Ishikawa (cell line): ENCODE measurements around the gene RPRD1A.

ENCODE experiments used
- CREB1 ChIP-seq: IDR thresholded peaks from 2 replicates; pipeline ENCODE4 v1.6.1; 2012; ENCODE audit warnings: low read depth
- EP300 ChIP-seq: IDR thresholded peaks from 2 replicates; pipeline ENCODE4 v1.6.1; 2012; ENCODE audit warnings: borderline replicate concordance
- FOXM1 ChIP-seq: IDR thresholded peaks from 2 replicates; pipeline ENCODE4 v1.6.1; 2012; ENCODE audit warnings: low read depth, borderline replicate concordance
- RAD21 ChIP-seq: IDR thresholded peaks from 2 replicates; pipeline ENCODE4 v1.6.1; 2012; ENCODE audit warnings: low read depth
- TEAD4 ChIP-seq: IDR thresholded peaks from 2 replicates; pipeline ENCODE4 v1.6.1; 2012

DNA sequence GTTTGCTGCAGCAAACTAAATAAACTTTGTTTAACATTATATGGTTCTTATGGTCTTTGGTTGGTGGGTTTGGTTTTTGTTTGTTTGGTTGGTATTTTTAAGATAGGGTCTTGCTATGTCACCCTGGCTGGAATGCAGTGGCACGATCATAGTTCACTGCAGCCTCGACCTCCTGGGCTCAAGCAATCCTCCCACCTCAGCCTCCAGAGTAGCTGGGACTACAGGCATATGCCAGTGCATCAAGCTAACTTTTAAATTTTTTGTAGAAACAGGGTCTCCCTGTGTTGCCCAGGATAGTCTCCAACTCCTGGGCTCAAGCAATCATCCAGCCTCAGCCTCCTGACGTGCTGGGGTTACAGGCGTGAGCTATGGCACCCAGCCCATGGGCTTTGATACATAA is 7.1 kb upstream of the RPRD1A start:
- TF ChIP-seq FOXM1 (no peak), EP300 (no peak), CREB1 (no peak), RAD21 (no peak), TEAD4 (no peak)
